Heart right ventricle (tissue), 16 donors: ENCODE measurements around the gene RUBCNL. TPM values are rescaled to one million over a fixed set of nuclear protein-coding genes. Genes with fewer than 3 reads are reported as not detected.
"Not testable (repeated sequence)": the region's sequence is repeated elsewhere in the genome, so short reads cannot be mapped to it uniquely, and the experiment has no call there.

Experiments used
- ATAC-seq, 8 donors: fragments of 200-7000 bp; cut with Tn5 transposase; one replicate each; pipeline ENCODE4 v1.9.1; 2020; ENCODE audit warnings: mild to moderate bottlenecking in 8 of 8, moderate library complexity in 8 of 8, moderate number of reproducible peaks in 1 of 8
- DNase-seq, 2 donors: peaks; one replicate each; pipeline ENCODE4 v3.0.0-alpha.2; 2020
- H3K27ac ChIP-seq, 10 donors: fragments of 200-600 bp; sonication (generic) in 2 of 10; one replicate each; pipeline versions ENCODE4 v1.5.0 to v1.8.0; 2020 to 2022; ENCODE audit warnings: mild to moderate bottlenecking in 3 of 10
- H3K27me3 ChIP-seq, 7 donors: fragments of 200-600 bp; one replicate each; pipeline ENCODE4 v1.8.0; 2021 to 2022; ENCODE audit warnings: mild to moderate bottlenecking in 2 of 7
- H3K36me3 ChIP-seq, 9 donors: fragments of 200-600 bp; sonication (generic) in 1 of 9; one replicate each; pipeline versions ENCODE4 v1.5.0 to v1.8.0; 2020 to 2022; ENCODE audit warnings: mild to moderate bottlenecking in 2 of 9
- H3K4me1 ChIP-seq, 9 donors: fragments of 200-600 bp; sonication (generic) in 1 of 9; one replicate each; pipeline versions ENCODE4 v1.5.0 to v1.8.0; 2020 to 2022; ENCODE audit warnings: mild to moderate bottlenecking in 4 of 9
- H3K4me3 ChIP-seq, 10 donors: fragments of 200-600 bp; sonication (generic) in 2 of 10; one replicate each; pipeline versions ENCODE4 v1.5.0 to v1.8.0; 2020 to 2022; ENCODE audit warnings: mild to moderate bottlenecking in 7 of 10, moderate library complexity in 2 of 10
- H3K9me3 ChIP-seq, 11 donors: fragments of 200-600 bp in 10 of 11; sonication (generic) in 2 of 11; one replicate each; pipeline versions ENCODE4 v1.5.0 to v1.8.0; 2013 to 2022; ENCODE audit warnings: mild to moderate bottlenecking in 2 of 11, control low read depth in 1 of 11, moderate library complexity in 1 of 11
- WGBS, 2 donors: extraction: QIAGEN DNeasy Blood & Tissue Kit; methylation state at CpG; one replicate each; pipeline ENCODE4 v1.1.7; 2013; ENCODE audit warnings: inconsistent platforms in 1 of 2; 5-methylcytosine and 5-hydroxymethylcytosine counted together
- intact Hi-C, 10 donors: fragments of 100-400 bp; cut with DNase I; formaldehyde crosslinking; loops; one replicate each; pipeline versions ENCODE4 v1.11.1 to v1.14.2; 2022
- polyA plus RNA-seq, 2 donors: library from polyadenylated mRNA; stranded (reverse); fragments of 200-250 nt; gene quantifications; one replicate each; pipeline ENCODE4 v1.2.3, GENCODE V29; 2013
- total RNA-seq, 10 donors: library from RNA; stranded (reverse); fragmentation: NEBNext Ultra II Directional in 3 of 10; extraction: Animal tissue kit (Norgen Biotek cat#: 25700) in 3 of 10; gene quantifications; one replicate each; pipeline versions ENCODE4 v1.2.1 to v1.2.4, GENCODE V29; 2021 to 2023
- TF ChIP-seq, protein P1 (sequence below), 9 donors: fragments of 200-600 bp; sonication (generic) in 2 of 9; IDR thresholded peaks; one replicate each; pipeline versions ENCODE4 v1.5.0 to v1.8.0; 2021 to 2022; ENCODE audit warnings: antibody characterized with exemption in 9 of 9, mild to moderate bottlenecking in 5 of 9, moderate library complexity in 1 of 9
- donor health status: Arrhythmogenic right ventricular cardiomyopathy.
- donor health status: ischemic (EF 13 %, LVEDD 7.1; RV severe dilation, severe dysfunction).
- donor health status: healthy with polysubstance abuse.
- donor health status: DM: no; HTN: yes; CAD: no.
- donor health status: DM: no; HTN: no; CAD: no.
- donor health status: ischemic (EF 25% LVEDD 6.9; RV normal size, moderate dysfunction).
- donor health status: ischemic (EF 25% LVEDD 5.7; RV mildly dilated, moderate dysfunction).
- donor health status: healthy.
- donor health status: DM: yes; HTN: yes; CAD: no.
- donor health status: Ischemic cardiomyopathy.
- donor health status: ischemic (EF 35%, LVEDD 5.7; RV mildly dilated, moderate dysfunction).
- donor health status: nonischemic (EF 11% LVEDD 7.7; RV severe dilation, severe dysfunction).
- donor health status: DM: yes; HTN: yes; CAD: no.
- donor health status: PGD.
- donor health status: ischemic (EF 29% LVEDD 5.4; RV normal size, mild dysfunction).
- donor health status: nonischemic (EF 23%, LVEDD 6.1; RV moderate dilation, normal function).

The RUBCNL gene
- total and polyA plus RNA-seq, 12 donors = 0.17 to 2.8 (median 0.59) TPM

DNA sequence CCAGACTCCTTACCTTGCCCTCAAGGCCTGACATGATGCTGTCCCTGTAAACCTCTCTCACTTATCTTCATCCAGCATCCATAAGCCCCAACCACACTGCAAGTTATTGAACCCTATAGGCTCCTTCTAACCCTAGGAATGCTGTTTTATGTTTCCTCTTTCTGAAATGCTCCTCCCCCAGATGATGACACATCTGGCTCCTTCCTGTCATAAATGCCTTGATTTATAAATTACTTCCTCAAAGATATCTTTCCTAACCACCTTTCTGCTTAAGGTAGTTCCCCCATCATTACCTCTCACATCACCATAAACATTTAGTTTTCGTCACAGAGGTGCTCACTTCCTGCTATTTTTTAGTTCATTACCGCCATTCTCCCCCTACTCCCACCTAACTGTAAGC is 12.3 kb downstream of the RUBCNL start:
- intact Hi-C loops = no loop called here
- 75 to 83% methylated on average over 2 of the region's 2 CpGs for WGBS, 2 donors
- Histone ChIP-seq H3K4me3 (no peak overlapping the region), H3K27me3 (peaks cover 0 to 7% (median 0%) of the 10 kb centered on the region in 7 donors), H3K9me3 (no peaks in the 10 kb centered on the region), H3K27ac (peak overlapping the region in 2 of 10 donors; percentile 29 to 71), H3K36me3 (no peaks in the 10 kb centered on the region), H3K4me1 (peaks cover 0 to 37% (median 0%) of the 10 kb centered on the region in 9 donors)
- DNase-seq (no peak), ATAC-seq (no peak)
- TF ChIP-seq, protein P1, sequence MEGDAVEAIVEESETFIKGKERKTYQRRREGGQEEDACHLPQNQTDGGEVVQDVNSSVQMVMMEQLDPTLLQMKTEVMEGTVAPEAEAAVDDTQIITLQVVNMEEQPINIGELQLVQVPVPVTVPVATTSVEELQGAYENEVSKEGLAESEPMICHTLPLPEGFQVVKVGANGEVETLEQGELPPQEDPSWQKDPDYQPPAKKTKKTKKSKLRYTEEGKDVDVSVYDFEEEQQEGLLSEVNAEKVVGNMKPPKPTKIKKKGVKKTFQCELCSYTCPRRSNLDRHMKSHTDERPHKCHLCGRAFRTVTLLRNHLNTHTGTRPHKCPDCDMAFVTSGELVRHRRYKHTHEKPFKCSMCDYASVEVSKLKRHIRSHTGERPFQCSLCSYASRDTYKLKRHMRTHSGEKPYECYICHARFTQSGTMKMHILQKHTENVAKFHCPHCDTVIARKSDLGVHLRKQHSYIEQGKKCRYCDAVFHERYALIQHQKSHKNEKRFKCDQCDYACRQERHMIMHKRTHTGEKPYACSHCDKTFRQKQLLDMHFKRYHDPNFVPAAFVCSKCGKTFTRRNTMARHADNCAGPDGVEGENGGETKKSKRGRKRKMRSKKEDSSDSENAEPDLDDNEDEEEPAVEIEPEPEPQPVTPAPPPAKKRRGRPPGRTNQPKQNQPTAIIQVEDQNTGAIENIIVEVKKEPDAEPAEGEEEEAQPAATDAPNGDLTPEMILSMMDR (IDR thresholded peaks at IDR 0.05) = no peak

DNA sequence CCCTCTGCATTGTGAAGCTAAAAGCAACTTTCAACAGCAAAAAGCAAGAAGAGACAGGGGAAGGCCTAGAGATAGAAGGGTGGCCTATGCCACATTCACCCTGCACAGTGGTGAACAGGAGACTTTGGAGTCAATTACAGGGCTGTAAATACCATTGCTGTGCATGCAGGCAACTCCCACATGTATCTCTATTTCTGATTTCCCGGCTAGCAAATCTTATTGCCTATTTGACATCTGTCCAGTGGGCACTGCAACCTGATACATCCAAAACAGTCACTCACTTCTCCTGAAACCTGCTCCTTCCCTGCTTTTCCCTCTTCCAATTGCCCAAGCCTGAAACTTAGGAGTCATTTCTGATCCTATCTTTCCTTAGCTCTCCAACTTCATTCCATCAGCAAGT is 13.4 kb downstream of the RUBCNL start:
- DNase-seq = no peak
- WGBS, 2 donors = 53 to 74% methylated on average over 1 of the region's 1 CpG
- H3K9me3 ChIP-seq = no peaks in the 10 kb centered on the region
- TF ChIP-seq, protein P1 (IDR thresholded peaks at IDR 0.05) = no peak
- H3K27me3 ChIP-seq = peaks cover 0 to 7% (median 0%) of the 10 kb centered on the region in 7 donors
- H3K36me3 ChIP-seq = no peaks in the 10 kb centered on the region
- H3K4me1 ChIP-seq = peaks cover 0 to 37% (median 0%) of the 10 kb centered on the region in 9 donors
- intact Hi-C loops = no loop called here
- ATAC-seq = no peak
- no peak overlapping the region for H3K4me3 ChIP-seq
- no peak overlapping the region for H3K27ac ChIP-seq

DNA sequence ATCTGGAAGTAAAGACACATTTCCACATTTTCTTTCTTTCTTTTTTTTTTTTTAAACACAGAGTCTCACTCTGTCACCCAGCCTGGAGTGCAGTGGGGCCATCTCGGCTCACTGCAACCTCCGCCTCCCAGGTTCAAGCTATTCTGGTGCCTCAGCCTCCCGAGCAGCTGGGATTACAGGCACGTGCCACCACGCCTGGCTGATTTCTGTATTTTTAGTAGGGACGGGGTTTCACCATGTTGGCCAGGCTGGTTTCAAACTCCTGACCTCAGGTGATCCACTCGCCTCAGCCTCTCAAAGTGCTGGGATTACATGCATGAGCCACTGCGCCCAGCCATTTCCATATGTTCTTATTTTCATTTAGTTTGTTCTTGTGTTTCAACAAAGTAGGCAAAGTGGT is 14.1 kb downstream of the RUBCNL start:
- intact Hi-C loops, DNase-seq: not testable (repeated sequence)

DNA sequence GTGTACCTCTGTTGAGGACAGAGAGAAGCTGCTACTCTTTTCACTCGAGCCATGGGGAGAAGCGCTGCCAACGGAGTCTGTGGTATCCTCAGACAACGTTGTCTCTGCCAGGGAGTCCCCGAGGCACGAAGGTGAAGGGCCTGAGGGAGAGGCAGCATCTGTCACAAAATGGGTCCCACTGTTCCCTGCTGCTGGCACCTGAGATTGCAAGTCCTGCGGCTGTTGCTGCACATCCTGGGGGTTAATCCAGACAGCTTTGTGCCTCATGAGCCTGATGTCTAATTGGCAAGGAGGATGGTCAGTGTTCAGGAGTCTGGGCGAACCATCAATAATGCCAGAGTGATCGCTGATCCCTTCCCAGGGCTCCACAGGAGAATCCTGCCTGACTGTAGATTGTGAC is 15.0 kb downstream of the RUBCNL start:
- no peak overlapping the region for H3K27ac ChIP-seq

More for the DNA sequence above, 14.1 kb downstream of the RUBCNL start:
- not testable (repeated sequence) for H3K27me3 ChIP-seq, H3K4me3 ChIP-seq, ATAC-seq, H3K36me3 ChIP-seq, H3K27ac ChIP-seq, H3K9me3 ChIP-seq
- peaks cover 0 to 39% (median 0%) of the 10 kb centered on the region in 9 donors for H3K4me1 ChIP-seq
- 87 to 89% methylated on average over 8 of the region's 8 CpGs for WGBS, 2 donors

More for the DNA sequence above, 15.0 kb downstream of the RUBCNL start:
- H3K4me1 ChIP-seq = peaks cover 0 to 39% (median 0%) of the 10 kb centered on the region in 9 donors
- TF ChIP-seq, protein P1 (IDR thresholded peaks at IDR 0.05) = no peak
- intact Hi-C loops = no loop called here
- WGBS, 2 donors = 85 to 88% methylated on average over 9 of the region's 9 CpGs
- H3K36me3 ChIP-seq = peaks cover 0 to 13% (median 0%) of the 10 kb centered on the region in 9 donors
- ATAC-seq (no peak), DNase-seq (no peak)
- no peak overlapping the region for H3K4me3 ChIP-seq
- H3K27me3 ChIP-seq = peaks cover 0 to 10% (median 1%) of the 10 kb centered on the region in 7 donors
- H3K9me3 ChIP-seq = no peaks in the 10 kb centered on the region
